Left lobe of liver (tissue), 2 donors: ENCODE data around the gene ARHGEF9. TPM values are rescaled to one million over a fixed set of nuclear protein-coding genes. Genes with fewer than 3 reads are reported as not detected.
A peak's percentile ranks its signal among the peaks of the same experiment; 100 is the strongest.

Experiments
- ATAC-seq: fragments of 200-7000 bp; cut with Tn5 transposase; one replicate; pipeline ENCODE4 v1.9.1; 2020; ENCODE audit warnings: mild to moderate bottlenecking, moderate library complexity
- DNase-seq: peaks from one replicate; pipeline ENCODE4 v3.0.0-alpha.2; 2020; ENCODE audit warnings: low spot score
- total RNA-seq: library from RNA; stranded (reverse); gene quantifications from one replicate; pipeline ENCODE4 v1.2.1, GENCODE V29; 2021
- donor health status: DM: no; HTN: no; CAD: no; lungs with moderate emphysema.
- donor health status: DM: no; HTN: yes; CAD: no.

Gene ARHGEF9
- total RNA-seq, 1 donor from 2014 or later, result 7.5 TPM

DNA sequence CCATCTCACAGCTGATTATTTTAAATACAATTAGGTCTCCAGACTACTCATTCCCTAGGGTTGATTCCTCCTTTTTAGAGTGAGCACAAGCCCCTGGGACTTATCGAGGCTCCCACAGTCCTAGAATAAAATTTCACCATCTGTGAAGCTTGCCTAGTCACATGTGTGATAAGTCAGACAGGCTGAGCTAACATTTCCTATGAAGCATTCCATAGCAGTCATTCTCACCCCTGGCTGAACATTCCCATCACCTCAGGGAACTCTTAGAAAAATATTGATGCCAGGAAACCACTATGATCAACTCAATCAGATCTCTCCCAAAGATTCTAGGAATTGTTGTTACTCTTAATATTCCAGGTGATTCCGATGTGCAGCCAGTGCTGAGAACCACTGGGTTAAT lies 37.7 kb downstream of the ARHGEF9 start:
- DNase-seq (no peak), ATAC-seq (no peak)

DNA sequence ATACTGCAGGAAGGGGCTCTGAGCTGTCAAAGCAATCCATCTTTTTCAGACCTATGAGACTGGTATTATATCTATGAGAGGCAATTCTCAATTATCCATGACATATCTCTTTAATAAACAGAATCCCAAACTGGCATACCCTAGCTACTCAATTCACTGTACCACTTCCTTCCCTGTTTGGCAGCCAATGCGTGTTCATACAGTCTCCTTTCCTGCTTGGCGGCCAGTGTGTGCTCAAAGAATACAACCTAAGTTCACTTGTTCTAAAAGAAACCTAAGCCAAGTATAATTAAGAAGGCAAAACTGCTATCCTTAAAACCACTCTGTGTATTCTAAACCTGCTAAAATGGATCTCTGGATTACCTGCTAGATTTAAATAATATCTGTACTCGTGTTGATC lies 38.3 kb downstream of the ARHGEF9 start:
- DNase-seq, result no peak
- ATAC-seq, result no peak

DNA sequence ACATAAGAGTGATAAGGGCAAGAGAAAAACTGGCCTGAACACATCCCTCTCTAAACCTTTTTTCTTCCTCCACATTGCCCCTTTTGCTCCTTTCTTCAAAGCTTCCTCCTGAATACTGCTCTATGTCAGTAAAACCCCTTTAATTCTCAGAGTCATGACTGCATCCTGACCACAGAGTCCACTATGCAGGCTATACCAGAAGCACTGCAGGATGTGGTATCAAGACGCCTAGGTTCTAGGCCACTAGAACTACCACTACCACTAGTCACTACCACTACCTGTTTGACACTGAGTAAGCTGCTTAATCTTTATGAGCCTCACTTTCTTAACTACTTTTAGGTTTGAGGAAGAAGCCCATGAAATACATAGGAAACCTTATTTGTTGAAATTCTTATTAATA lies 38.7 kb downstream of the ARHGEF9 start:
- no peak for DNase-seq

DNA sequence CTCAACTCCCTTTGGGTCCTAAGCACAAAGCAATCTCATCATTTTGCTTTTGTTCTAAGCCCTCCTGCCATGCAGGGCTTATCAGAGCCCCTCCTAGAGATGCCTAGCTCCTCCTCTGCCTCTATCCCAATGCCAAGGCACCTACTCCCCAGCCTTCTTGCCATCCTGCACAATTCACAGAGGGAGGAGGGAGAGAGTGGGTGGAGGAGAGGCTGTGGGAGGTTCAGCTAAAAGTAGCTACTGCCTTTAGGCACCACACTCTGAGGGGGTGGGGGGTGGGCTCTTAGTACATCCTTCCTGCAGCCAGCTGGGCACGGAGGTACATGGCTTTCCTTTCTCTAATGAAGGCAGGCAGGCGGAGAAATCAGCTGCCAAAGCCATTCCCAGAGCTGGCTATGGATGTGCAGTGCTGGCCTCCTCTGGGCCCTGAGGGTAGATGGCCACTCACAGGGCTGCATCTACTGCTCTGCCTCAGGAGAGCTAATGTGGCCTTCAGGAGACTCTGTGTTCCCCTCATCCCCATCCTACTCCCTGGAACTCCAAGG lies 40.1 kb downstream of the ARHGEF9 start:
- DNase-seq (no peak), ATAC-seq (no peak)

More for the DNA sequence above, 38.7 kb downstream of the ARHGEF9 start:
- no peak for ATAC-seq

DNA sequence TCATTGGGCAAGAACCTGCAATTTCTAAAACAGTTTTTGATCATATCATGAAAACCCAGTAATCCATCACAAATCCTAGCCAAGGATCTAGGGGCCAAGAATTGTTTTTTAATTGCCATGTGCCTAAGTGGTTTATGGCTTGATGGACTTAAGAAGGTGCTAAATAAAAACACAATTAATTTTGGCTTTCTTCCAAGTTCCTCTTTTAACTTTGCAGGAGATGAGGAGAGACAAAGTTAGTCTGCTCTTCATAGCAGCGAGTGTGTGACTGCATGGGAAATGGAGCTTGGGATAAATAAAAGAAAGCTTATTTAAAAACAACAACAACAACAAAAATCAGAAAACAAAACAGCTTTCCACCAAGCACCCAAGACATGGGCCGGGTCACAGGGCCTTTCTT lies 41.4 kb downstream of the ARHGEF9 start:
- DNase-seq, result no peak
- ATAC-seq, result no peak

DNA sequence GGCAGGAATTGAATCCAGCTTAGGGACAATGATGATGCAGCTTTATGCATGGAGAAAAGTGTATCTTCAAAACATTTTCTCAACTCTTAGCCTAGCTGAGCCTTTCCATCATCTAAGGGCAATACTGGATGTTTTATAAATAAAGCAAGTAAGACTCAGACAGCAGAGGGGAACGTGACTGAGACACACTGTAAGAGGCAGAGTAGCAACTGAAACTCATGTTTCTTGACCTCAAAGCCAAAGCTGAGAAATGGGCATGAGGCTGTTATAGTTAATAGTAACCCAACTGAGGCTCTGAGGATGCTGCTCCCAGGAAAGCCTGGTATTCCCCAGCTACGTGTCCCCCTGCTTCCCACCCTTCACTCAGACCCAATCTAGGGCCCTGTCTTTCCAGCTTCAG lies 44.6 kb downstream of the ARHGEF9 start:
- DNase-seq (no peak), ATAC-seq (no peak)

DNA sequence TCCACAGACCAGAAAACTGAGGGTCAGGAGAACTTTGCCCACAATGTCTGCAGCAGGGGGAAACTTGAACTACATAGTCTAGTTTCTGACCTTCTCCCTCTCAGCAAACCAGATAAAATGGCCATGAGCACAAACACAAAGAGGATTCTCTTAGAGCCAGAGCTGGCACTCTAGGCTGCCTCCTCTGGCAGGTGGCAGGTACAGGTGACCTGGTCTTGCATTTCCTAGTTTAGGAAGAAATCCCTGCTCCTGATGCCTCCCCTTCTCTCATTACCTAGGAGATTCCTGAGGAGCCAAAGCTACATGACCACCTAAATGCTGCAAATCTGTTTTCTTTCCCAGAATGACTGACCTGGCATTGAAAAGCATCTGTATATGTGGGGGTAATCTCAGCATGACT lies 45.1 kb downstream of the ARHGEF9 start:
- no peak for ATAC-seq

DNA sequence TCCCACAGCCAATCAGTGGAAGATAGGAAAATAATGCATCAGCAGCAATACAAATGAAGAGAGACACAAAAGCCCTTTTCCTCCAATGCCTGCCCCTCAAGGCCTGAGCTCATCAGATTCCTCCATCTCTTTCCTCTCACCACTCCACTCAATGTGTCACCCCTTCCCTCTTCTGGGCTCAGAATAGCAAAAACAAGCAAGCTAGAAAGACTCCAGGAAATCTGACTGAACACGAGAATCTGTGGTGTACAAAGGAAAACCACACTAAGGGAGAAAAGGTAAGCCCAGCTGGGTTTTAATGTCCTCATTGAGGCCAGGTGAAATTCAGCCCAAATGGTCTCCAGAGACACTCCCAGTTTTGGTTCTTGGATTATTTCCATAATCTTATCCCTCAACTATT lies 46.3 kb downstream of the ARHGEF9 start:
- no peak for DNase-seq

More for the DNA sequence above, 45.1 kb downstream of the ARHGEF9 start:
- DNase-seq, result no peak

DNA sequence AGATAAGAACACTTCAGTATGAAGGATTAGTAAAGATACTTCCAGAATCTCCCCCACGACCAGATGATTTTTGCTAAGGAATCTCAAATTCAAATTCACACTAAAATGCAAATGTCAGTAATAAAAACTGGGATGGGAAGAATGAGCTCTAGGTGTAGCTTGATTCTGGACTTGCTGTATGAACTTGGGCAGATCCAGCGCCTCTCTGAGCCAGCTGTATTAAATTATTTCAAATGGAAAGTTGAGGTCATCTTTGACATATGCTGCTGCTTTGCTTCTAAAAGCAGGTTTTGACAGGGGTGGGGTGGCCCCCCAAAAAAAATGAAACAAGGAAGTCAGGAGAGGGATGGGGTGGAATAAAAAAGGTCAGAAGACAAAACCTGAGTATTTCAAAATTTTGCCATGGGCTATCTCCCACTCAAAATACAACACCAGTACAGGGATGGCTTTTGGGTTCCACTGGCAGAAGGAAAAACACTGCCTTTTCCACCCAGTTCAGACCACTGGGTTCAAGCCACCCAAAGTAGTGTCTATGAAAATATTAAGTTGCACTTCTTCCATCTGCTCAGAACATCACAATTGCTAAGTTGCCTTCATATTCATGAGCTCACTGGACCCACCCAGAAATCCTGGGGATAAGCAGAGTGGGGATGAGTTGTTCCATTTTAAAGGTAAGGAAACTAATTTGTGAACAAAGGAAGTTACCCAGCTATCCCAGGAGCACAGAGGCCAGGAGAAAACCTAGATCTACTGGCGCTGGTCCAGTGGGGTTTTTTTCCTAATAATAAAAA lies 47.7 kb downstream of the ARHGEF9 start:
- no peak for ATAC-seq
- no peak for DNase-seq

More for the DNA sequence above, 46.3 kb downstream of the ARHGEF9 start:
- no peak for ATAC-seq

DNA sequence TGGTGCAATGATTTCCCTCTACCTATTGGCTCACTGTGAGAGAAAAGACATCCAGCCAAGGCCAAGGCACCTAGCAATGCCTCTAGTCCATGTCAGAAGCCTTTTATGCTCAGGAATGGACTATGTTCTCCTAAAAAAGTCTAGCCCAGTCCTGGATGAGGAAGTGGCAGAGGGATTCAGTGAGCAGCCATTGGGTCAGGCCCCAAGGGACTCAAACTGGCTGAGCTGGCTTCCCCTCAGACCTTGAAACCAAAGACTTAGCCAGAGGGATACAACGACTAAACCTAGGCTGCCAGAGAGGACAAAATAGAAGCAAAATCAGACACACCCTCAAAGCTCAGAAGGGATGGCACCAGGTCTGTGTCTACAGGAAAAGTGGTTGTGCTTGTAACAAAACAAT lies 49.1 kb downstream of the ARHGEF9 start:
- ATAC-seq, result no peak
- DNase-seq, result no peak

DNA sequence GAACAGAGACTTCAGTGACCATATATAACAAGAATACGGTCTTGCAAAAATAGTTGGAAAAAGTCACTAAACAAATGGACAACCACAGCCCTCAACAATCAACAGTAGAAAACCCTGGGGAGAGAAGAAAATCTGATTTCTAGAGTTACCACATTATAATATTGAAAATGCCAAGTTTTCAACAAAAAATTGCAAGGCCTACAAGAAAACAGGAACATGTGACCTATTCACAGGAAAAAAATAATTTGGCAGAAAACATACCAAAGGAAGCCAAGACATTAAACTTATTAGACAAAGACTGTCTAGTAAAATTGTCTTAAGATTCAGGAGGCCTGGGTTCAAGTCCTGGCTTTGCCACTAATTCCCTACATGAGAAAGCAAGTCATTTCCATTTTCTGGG lies 64.7 kb downstream of the ARHGEF9 start:
- no peak for DNase-seq
- no peak for ATAC-seq

DNA sequence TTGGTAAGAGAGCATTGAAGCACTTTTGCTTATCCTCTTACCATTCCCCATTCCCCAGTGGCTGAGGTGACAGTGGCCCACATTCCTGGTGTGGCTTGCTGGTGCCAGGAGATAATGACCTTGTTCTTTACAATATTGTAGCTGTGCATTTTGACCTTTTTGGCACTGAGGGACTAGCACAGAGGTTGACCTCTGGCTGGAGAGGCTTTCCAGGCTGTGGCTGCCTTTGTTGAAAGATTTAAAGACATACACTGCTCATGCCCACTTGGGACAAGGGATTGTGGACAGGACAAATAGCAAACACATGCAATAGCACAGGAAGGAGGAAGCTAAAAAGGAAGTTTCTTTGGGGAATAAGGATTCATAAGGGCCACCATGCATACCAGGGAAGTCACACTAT lies 65.4 kb downstream of the ARHGEF9 start:
- DNase-seq (no peak), ATAC-seq (peak; percentile 79)

DNA sequence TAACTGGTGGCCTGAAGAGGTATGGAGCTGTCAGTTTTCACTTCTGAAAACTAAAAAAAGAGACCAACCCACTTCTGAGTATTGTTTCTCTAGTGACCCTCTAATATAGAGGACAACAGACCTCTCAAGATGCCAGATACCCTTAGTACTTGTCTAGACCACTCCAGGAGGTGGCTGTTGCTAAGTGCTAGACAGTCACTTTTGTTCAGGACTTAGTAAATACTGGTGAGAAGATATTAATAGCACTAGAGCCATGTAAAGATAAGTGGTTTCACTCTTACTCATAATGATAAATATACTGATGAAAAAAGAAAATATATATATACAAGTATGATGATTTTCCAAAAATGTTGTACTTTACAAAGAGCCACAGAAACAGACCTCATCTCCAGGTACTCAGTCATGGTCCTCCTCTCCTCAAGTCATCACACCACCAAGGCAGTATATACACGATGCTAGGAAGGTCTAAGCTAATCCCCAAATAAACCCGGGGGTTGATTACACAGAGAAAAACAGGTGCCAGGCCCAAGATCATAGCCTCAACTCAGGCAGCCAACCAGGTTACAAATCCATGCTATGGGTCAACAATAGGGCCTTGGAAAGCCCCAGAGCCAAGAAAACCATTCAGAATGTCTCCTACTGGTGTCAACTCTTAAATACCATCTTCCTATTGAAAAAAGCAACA lies 66.9 kb downstream of the ARHGEF9 start:
- no peak for ATAC-seq
- DNase-seq, result no peak

DNA sequence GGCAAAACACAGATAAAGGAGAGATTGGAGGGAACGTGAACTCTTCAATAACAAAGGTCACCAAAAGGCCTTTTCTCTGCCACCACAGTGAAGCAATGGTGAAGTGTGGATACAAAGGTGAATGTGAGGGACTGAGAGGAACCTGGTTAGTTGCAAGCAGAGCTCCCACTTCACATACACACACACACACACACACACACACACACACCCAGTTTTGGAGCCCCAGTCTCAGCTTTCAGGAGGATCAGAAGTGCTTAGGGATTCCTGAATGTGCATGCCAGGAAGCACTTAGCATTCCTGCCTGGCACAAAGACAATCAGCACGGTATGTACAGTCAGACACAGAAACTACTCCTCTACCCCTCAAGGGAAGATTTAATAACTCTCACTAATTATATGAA lies 71.5 kb downstream of the ARHGEF9 start:
- peak; percentile 98 for ATAC-seq
- DNase-seq, result peak; percentile 51

DNA sequence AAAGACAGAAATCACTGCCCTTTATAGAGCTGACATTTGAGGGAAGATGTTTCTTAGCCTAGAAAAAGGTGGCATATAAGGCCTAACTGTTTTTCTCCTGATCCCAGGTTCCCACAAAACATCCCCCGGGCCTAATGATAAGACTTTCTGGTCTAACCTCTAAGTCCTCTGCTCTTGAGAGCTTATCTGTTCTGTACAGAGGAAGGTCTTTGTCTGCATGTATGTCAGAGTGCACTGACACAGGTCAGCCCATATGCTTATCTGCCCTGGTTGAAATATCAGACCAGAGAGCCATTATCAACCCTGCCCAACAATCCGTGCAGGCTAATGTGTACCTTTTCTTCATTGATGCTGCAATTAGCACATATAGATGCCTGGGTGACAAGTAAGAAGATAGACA lies 76.2 kb downstream of the ARHGEF9 start:
- DNase-seq, result no peak
- no peak for ATAC-seq

DNA sequence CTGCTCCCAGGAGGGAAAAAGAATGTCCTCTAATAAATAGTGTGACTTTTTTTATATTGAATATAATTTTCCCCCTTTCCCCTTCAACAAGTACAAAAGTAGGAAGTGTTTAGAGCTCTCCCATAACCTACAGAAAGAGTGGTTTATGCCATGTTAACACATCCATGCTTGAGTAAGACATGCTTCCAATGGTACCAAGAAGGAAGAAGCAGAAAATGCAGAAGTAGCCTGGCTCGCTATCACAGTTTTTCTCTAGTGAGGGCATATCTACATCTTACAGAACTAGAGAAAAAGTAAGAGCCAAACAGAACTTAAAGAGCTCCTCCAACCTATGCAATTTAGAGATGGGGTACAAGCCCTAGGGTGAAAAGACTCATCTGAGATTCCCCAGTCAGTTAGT lies 82.5 kb downstream of the ARHGEF9 start:
- DNase-seq (no peak), ATAC-seq (no peak)

DNA sequence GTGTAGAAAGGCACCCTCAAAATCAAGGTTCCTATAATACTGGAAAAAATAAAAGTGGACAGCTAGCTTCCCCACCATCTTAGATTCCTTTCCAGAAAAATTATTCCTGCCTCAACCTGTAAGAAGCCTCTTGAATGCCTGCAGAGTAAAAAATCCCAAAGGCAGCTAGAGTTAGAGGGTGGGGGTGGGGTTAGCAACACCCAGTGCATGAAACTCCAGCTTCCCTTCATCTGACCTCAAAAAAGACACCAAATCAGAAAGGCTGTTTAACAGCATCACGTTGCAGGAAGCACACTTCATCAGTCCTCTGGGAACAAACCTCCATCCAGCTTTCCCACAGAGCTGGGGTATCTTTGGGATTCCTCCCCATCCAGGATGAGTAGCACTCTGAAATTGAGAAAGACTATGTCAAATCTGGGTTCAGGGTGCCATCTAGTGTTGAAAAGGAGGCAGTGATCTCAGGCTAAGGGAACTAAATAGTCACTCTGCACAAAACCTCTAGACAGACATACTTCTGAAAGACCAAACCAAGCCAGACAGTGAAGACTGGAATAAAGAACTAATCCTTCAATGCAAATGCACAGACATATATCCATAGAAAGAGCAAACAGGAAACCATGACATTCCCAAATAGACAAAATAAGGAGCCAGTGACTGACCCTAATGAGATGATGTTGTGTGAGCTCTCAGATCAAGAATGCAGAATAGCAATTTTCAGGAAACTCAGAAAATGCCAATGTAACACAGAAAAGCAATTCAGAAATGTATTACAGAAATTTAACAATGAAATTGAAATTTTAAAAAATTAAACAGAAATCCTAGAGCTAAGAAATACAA lies 97.9 kb downstream of the ARHGEF9 start:
- peak; percentile 86 for ATAC-seq

DNA sequence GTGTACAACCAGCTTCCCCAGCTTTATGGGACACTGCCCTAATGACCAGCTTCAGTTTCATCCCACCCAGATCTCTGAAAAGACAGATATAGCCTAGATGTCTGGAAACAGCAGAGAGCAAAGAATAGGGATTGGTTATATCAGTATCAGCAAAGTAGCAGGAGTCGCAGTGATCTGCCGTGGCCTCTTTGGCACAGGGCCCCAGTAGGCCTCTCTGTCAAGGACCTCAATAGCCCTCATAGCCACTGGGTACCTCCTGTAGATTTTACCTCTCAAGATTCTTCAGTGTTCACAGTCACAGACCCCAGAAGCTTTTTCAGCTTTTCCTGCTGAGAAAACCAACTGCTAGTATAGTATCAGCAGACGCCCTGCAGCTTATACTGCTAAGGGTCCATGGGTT lies 104.6 kb downstream of the ARHGEF9 start:
- ATAC-seq, result no peak
- DNase-seq, result no peak

More for the DNA sequence above, 97.9 kb downstream of the ARHGEF9 start:
- DNase-seq, result no peak

DNA sequence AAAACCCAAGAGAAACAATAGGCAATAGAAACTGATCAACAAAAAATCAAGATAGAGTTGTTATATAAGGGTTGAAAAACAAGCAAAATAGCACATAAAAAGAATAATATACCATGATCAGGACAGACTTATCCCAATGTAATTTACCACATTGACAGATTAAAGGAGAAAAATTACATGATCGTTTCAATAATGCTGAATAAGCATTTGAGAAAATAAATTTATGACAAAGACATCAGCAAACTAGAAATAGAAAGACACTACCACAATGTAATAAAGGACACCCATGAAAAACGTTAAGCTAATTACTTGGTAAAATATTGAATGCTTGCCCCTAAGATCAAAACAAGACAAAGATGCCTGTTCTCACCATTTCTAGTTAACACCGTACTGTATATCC lies 105.6 kb downstream of the ARHGEF9 start:
- DNase-seq (no peak), ATAC-seq (no peak)

DNA sequence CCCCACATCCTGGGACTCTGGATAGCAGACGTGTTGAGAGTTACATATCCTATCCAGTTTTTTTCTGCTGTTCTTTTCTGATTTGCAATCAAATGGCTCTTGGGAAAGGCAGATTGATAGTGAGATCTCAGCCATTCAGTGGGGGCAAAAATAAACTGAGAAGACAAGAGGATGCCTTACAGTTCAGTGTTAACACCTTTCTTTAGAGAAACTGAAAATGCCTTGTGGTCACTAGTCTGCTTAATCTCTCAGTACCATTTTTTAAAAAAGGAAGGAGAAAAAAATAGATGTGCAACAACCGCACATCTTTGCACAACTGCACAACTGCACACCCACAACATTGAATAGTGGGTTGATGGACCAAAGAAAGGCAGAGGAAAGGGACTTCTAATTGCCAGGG lies 109.3 kb downstream of the ARHGEF9 start:
- ATAC-seq, result no peak
- DNase-seq, result no peak

DNA sequence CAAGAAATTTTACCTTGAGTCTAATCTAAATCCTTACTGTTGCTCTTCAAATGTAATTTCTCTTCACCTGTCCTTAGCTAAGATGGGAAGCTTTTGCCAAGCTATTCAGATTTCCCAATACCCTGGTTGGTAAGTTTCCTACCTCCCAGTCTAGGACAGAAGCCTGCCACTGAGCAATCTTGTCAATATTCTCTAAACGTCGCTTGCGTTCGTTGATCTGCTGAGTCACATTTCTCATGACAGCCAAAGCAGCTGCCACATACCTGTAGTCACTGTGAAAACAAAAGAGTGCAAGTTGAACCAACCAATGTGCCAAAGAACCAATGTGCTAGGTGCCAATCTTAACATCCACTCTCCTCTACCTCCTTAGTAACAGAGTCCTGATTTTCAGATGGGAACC lies 111.1 kb downstream of the ARHGEF9 start:
- ATAC-seq (no peak), DNase-seq (no peak)
